ENCODE measurements around the gene CTSC. TPM values are rescaled to one million over a fixed set of nuclear protein-coding genes. Genes with fewer than 3 reads are reported as not detected.
"Not testable (repeated sequence)": the region's sequence is repeated elsewhere in the genome, so short reads cannot be mapped to it uniquely, and the experiment has no call there.

The CTSC gene
- total RNA-seq, 1 experiment from 2014 or later, result 250 TPM

GRCh38 chr11:88249706-88250105 is 87.8 kb downstream of the CTSC start:
- Mint-ChIP-seq H3K4me1 (ENCODE audit: low read depth, unreplicated experiment) (no peaks in the 10 kb centered on the region), H3K4me3 (ENCODE audit: unreplicated experiment) (no peak overlapping the region), H3K36me3 (ENCODE audit: insufficient read depth, unreplicated experiment) (no peaks in the 10 kb centered on the region), H3K27ac (ENCODE audit: unreplicated experiment) (no peak overlapping the region), H3K27me3 (ENCODE audit: insufficient read depth, unreplicated experiment) (peaks cover 3% of the 10 kb centered on the region), H3K9me3 (ENCODE audit: unreplicated experiment) (no peaks in the 10 kb centered on the region)
- H3K4me1 ChIP-seq, result no peaks in the 10 kb centered on the region
- H3K36me3 ChIP-seq (ENCODE audit: control insufficient read depth, insufficient read depth, low read length), result no peaks in the 10 kb centered on the region
- BruUV-seq (replicated peaks), result no TSS peak
- ChIA-PET POLR2A (no interaction called here), CTCF (no interaction called here)
- H3K27me3 ChIP-seq (replicated peaks; ENCODE audit: control insufficient read depth, insufficient read depth, low read length), result no peaks in the 10 kb centered on the region
- intact Hi-C loops (cut with micrococcal nuclease; ENCODE audit: unreplicated experiment), result no loop called here
- H3K9me3 ChIP-seq, result no peaks in the 10 kb centered on the region
- DNase-seq, result no peak
- TF ChIP-seq CTCF (IDR thresholded peaks at IDR 0.05; ENCODE audit: insufficient read depth in 1 of 2, low read depth in 1 of 2, low read length in 1 of 2, severe bottlenecking in 1 of 2, unreplicated experiment in 1 of 2), result no peak
- H3K4me3 ChIP-seq (ENCODE audit: low read depth, low read length), result no peak overlapping the region

GRCh38 chr11:88246696-88247095 is 90.8 kb downstream of the CTSC start:
- no peak for DNase-seq
- Mint-ChIP-seq H3K27ac (ENCODE audit: unreplicated experiment) (no peak overlapping the region), H3K4me3 (ENCODE audit: unreplicated experiment) (no peak overlapping the region), H3K27me3 (ENCODE audit: insufficient read depth, unreplicated experiment) (peaks cover 7% of the 10 kb centered on the region), H3K9me3 (ENCODE audit: unreplicated experiment) (peaks cover 16% of the 10 kb centered on the region), H3K36me3 (ENCODE audit: insufficient read depth, unreplicated experiment) (no peaks in the 10 kb centered on the region), H3K4me1 (ENCODE audit: low read depth, unreplicated experiment) (no peaks in the 10 kb centered on the region)
- CTCF ChIA-PET, result no interaction called here
- intact Hi-C loops (cut with micrococcal nuclease; ENCODE audit: unreplicated experiment), result no loop called here
- H3K9me3 ChIP-seq, result peaks cover 5% of the 10 kb centered on the region; the same call in 1 of the 2 replicates
- POLR2A ChIA-PET, result no interaction called here
- no TSS peak for BruUV-seq (replicated peaks)
- no peaks in the 10 kb centered on the region for H3K36me3 ChIP-seq (ENCODE audit: control insufficient read depth, insufficient read depth, low read length)
- no peaks in the 10 kb centered on the region for H3K27me3 ChIP-seq (replicated peaks; ENCODE audit: control insufficient read depth, insufficient read depth, low read length)
- no peak overlapping the region for H3K4me3 ChIP-seq (ENCODE audit: low read depth, low read length)
- no peaks in the 10 kb centered on the region for H3K4me1 ChIP-seq
- no peak for TF ChIP-seq CTCF (IDR thresholded peaks at IDR 0.05; ENCODE audit: insufficient read depth in 1 of 2, low read depth in 1 of 2, low read length in 1 of 2, severe bottlenecking in 1 of 2, unreplicated experiment in 1 of 2)

GRCh38 chr11:88245576-88245975 is 92.0 kb downstream of the CTSC start:
- H3K4me3 Mint-ChIP-seq (ENCODE audit: unreplicated experiment); H3K36me3 Mint-ChIP-seq (ENCODE audit: insufficient read depth, unreplicated experiment); H3K36me3 ChIP-seq (ENCODE audit: control insufficient read depth, insufficient read depth, low read length); H3K27me3 ChIP-seq (replicated peaks; ENCODE audit: control insufficient read depth, insufficient read depth, low read length); BruUV-seq (replicated peaks); H3K27me3 Mint-ChIP-seq (ENCODE audit: insufficient read depth, unreplicated experiment); H3K4me1 ChIP-seq; H3K4me3 ChIP-seq (ENCODE audit: low read depth, low read length); CTCF ChIA-PET; POLR2A ChIA-PET; intact Hi-C loops (cut with micrococcal nuclease; ENCODE audit: unreplicated experiment); H3K4me1 Mint-ChIP-seq (ENCODE audit: low read depth, unreplicated experiment); H3K27ac Mint-ChIP-seq (ENCODE audit: unreplicated experiment); DNase-seq: not testable (repeated sequence)
- peaks cover 13% of the 10 kb centered on the region; the same call in 1 of the 2 replicates for H3K9me3 ChIP-seq
- peaks cover 22% of the 10 kb centered on the region for H3K9me3 Mint-ChIP-seq (ENCODE audit: unreplicated experiment)

Other genes with a start within 250 kb of the CTSC start
- gene RAB38, start 162.3 kb downstream of the CTSC start, total RNA-seq (2022), result 0.41 and 1.2 TPM in 2 replicates

All from Caco-2 (cell line).